ENCODE measurements around the gene FOCAD.

The FOCAD gene

DNA sequence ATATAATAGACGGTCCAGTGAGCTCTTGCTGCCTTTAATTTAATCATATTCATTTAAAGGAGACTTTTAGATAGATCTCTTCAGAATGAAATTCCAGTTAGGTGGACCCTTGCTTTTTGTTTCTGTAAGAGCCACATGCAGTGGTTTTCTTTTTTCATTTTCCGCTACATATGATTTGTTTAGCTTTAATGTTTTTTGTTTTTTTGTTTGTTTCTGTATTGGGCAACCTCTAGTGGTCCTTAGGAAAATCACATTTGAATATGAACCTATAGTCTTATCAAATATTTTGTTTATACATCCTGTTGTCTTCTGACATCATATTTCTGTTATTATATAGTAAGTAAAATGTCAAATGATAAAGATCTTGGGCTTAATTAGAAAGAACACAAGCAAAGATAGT lies 196.6 kb downstream of the FOCAD start:
- no peak for DNase-seq (ENCODE audit: low read depth)

DNA sequence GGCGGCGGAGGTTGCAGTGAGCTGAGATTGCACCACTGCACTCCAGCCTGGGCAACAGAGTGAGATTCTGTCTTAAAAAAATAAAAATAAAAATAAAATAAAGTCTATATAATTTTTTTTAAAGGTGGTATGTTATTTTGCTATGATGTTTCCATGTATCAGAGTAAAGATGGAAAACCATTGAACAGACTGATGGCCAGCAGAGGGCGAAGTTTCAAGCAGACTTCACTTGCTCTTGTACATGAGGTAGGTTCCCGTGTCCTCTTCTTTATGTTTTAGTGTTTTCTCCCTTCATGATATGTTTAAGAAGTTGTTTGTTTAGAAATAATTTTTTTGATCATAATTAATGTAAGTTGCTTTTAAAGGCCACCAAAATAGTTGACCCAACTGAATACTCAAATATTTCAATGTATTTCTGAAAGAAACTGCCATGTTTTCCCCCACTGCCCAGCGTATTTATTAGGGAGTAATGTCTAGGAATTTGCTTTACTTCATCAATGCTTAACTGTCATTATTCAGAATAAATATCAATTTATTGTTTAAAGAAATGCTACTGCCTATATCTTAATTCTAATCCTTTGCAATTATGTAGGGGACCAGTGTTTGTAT lies 201.0 kb downstream of the FOCAD start:
- DNase-seq (ENCODE audit: low read depth), result peak; percentile 36

DNA sequence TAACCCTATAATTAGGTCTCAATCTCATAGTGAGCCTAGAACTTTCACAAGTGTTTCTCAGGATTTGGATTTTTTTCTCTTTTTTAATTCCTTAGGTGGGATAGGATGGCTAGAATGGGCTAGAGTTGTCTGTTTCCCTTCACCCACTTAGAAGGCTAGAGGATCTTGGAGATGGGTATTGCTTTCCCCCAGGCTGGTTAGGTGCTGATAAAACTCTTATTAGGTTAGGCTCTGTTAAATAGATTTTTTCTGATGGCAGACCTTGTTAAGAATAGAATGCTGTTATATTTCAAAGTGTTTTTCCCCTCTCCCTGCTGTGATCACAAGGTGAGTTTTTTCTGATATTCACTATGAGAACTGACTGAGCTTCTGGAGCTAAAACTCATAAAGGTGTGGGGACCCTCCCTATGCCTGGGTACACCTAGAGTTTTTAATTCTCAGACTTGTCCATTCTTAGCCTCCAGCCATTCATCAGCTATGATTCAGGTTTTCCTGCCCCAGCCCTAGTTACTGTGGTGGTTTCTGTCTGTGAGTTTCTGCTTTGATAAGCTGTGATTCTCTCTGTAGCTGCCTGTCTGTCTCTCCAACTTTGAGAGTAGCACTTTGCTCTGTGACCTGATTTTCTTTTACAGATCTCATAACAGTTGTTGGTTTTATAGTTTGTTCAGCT lies 215.0 kb downstream of the FOCAD start:
- DNase-seq (ENCODE audit: low read depth), result no peak

DNA sequence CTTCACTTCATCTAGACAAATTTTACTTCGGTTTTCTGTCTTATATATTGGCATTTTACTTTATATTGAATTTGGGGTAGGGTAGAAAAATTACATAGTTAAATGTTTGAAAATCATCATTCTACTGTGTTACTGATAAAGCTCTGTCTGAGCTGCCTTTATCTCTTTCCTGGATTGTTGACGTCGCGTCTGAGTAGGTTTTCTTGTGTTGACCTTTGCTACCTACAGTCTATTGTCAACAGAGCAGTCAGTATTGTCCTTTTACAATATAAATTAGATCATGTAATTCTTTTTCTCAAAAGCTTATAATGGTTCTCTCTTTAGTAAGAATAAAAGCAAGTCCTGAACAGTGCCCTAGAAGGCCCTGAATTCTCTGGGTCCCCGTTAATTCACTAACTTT lies 219.2 kb downstream of the FOCAD start:
- no peak for DNase-seq (ENCODE audit: low read depth)

DNA sequence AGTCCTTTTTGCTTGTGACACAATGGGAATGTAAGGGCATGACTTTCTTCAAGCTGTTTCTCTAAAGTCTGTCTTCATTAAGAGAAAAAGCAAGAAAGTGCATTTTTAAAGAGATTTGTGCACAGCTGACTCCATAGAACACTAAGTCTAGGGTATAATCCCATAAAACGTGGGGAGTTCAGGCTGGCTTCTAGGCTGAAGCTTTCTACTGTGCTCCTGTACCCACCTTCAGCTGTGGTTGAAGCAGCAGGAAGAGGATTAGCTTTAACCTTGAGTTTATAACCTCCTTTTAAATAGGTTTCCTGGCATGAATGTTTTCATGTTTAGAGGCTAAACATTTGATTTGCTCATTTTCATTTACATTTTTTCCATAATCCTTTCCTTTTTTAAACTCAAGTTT lies 220.9 kb downstream of the FOCAD start:
- DNase-seq (ENCODE audit: low read depth), result no peak

DNA sequence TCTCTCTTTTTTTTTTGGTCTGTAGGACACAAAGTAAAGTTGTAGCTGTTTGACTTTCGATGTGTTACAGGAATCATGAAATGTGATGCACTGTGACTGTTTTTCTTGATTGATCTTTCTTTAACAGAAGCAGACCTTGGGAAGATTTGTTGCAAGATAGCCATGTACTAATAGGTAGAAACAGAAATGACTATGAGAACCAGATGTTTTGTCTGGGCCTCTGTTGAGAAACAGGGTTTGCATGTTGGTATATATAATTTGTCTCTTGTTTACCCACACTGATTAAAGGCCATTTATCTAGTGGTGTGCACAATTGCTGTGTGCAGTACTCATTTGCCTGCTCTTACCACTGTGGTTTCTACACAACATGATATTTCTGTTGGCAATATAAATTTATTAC lies 222.3 kb downstream of the FOCAD start:
- no peak for DNase-seq (ENCODE audit: low read depth)

DNA sequence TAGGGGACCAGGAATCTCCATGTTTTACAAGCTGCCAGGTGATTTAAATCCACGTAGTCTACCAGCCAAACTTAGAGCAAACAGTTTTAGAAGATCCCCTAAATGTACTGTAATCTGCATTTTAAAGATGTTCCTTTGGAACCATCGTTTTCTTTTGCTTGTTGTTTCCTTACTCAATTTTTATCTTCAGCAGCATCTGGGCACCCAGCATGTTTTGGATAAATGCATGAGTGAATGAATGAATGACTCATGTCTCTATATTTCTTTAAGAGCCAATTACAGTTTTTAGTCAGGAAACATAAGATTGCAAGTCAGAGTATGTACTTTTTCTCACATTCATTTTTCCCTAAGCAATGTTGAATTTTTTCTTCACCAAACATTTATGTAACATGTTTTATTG lies 224.4 kb downstream of the FOCAD start:
- no peak for DNase-seq (ENCODE audit: low read depth)

DNA sequence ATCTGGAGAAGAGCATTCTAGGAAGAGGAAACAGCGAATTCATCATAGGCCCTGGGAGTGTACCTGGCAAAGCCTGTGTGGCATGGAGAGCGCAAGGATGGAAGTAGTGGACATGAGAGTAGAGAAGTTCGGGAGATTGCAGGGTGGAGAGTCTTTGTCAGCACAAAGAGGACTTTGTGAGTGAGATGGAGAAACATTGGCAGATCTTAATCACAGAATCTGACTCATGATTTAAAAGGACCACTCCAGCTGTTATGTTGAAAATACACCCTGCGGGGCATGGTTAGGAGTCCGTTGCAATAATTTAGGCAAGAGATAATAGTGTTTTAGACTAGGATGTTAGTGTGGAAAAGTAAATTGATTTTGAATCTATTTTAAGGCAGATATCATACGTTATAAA lies 230.5 kb downstream of the FOCAD start:
- DNase-seq (ENCODE audit: low read depth), result no peak

DNA sequence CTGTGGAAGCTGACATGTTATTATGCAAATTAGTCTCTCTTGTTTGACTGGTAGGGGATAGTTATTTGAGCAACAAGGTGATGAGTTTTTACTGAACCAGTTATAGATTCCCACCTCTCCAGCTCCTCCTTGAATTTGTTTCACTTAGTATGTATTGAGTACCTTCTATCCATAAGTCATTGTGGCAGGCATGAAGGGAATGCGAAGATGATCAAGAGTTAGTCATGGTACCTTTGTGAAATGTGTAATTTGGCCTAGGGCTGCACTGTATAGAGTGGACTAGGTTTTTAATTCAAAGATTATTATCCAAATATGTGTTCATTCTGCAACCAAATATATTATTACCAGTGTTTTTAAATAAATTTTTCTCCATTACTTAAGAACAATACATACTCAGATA lies 237.3 kb downstream of the FOCAD start:
- DNase-seq (ENCODE audit: low read depth), result no peak

DNA sequence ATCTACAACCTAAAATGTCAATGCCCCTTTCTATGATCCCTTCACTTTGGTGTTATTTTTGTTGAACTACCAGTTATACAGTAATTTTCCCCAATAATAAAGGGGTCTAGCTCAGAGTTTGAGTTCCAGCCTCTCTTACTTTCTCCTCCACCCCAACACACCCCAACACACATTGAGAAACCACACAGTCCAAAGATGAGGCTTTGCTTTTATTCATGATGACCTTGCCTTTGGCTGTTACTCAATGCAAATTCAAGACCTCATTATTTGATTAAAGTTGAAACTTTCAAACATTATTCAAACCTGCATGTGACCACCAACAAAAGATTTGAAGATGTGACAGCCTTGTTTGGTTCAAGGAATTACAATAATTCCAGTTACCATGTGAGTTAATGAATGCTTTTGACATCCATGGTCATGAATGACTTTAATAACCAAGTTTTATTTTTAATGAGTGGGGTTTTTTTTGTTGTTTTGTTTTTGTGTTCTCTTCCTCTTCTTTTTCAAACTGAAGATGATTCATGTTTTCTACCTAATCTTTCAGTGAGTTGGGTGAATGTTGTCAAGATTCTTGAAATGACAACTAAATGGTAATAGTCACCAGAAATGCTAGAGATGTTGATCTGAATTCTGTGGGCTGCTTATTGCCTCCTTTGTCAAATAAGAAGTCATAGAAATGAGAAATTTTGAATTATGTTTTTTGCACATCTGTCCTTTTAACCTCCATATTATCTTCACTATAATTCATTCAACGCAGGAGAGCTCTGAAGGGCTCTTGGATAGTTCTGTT lies 241.4 kb downstream of the FOCAD start:
- DNase-seq (ENCODE audit: low read depth), result no peak

DNA sequence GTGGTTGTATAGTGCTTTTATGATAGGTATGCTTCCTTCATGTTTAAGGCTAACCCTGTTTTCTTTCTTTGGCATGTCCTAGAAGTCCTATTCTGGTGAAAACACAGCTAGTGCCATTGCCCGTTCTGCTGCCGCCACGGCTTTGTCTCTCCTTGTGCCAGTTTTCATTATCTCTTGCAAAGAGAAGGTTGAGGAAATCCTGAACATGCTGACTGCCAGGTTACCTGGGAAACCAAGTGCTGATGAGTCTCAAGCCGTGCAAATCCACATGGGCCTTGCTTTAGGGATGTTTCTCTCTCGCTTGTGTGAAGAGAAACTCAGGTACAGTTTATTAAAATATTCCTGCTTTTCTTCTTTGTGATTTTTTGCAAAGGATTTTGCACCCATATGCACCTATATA lies 245.2 kb downstream of the FOCAD start:
- DNase-seq (ENCODE audit: low read depth), result no peak

DNA sequence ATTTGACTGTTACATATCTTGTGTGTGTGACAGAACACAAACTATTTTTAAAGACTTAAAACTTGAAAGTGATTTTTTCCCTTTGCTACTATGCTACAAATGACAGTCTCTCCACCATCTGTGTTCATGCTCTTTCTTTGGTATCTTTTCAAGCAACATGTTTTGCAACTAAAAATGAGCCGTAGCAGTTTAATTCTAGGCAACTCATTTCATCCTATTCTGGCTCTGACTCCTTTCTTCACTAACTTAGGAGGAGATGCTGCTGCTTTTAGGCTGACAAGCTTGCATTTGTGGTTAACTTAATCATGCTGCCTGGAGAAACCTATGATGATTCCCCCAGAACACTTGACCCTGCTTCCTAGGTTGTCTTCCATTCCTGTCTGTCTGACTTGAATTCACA lies 246.8 kb downstream of the FOCAD start:
- no peak for DNase-seq (ENCODE audit: low read depth)

DNA sequence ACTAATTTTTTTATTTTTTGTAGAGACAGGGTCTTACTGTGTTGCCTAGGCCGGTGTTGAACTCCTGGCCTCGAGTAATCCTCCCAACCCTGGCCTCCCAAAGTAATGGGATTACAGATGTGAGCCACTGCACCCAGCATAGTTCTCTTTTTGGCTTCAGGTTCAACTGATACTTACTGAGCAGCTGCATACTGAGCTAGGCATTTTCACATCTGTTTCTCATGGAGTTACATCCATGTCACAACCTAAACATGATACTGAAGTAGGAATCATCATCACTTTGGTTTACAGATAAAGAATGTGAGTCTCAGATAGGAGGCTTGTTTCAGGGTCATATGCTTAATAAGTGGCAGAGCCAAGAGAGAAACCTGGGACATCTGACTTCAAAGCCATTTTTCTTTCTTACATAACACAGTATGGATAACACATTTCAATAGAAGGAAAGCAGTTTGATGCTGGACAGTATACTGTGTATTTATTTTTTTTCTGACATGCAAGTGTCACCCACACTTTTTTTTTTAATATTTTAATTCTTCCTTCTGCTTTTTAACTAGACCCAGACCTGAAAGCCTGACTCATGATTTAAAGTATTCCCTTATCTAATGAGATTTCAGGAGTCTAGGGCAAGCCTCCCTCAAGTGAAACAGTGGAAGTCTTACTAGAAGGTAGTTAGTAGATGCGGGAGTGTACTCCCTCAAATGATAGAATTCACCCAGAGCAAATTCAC lies 256.6 kb downstream of the FOCAD start:
- DNase-seq (ENCODE audit: low read depth), result no peak

DNA sequence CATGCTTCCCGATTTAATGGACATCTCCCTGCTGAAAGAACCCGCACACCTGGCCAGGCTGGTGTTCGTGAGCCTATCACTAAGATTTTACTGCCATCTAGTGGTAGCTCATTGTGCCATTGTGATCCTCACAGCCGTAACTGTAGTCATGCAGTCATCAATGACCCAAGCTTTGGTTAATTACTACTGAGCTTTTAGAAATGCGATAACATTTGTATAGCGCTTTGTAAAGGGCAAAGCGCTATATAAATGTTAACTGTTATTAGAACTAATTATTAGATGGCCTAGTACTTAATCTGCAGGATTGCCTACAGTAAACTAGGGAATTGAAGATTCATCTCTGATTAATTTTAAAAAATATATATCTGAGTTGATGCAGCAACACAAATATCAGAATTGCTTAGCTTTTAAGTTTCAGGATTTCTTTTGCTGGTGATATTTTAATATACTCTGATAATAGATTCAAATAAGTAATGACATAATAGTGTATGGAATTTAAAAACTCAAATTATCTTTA lies 257.2 kb downstream of the FOCAD start:
- DNase-seq (ENCODE audit: low read depth), result peak; percentile 11

DNA sequence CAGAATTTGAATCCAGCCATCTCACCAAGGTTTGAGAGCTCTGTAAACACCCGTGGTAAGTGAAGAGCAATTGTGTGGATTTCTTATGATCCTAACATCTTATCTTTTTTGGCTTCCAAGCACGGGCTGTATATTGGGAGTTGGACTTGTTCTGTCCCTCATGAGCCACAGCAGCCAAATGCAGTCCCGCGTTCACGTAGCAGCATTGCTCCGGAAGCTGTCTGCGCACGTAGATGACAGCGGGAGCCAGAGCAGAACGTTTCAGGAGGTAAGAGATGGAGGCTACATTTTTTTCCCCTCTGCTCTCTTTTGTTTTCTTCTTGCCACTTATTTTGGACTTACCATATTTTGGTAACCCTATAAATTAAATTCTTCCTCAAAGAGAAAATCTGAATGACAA lies 260.4 kb downstream of the FOCAD start:
- no peak for DNase-seq (ENCODE audit: low read depth)

DNA sequence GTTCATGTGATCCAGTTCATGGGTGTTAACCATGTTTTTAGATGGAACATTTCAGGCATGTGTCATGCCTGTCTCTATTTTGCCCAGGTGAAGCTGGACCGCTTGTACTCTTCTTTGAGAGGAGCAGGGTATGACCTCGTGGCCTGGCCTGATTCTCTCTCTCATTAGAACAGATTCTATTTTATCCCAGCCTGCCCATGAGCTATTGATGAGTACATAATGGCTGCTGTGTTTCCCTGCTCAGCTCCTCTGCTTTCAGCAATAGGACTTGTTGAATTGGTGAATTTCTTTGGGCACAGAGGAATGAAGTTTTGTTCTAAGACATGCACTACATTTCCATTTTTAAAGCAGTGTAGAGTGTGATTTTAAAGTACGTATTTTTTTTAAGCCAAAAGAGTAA lies 261.2 kb downstream of the FOCAD start:
- no peak for DNase-seq (ENCODE audit: low read depth)

DNA sequence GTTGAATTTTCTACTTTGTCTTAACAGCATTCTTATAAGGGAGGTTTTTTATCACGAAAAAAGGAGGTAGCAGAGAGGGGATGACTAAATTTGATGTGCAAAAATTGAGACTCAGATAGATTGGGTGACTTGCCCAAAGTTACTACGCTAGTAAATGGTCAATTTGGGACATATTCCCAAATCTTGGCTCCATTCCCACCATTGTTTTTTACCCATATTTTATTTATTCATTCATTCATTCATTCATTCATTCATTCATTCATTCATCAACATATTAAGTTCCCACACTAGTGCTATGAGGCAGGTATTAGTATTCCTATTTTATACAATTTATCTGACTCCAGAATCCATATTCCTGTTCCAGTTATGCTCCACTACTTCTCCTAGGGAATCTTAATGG lies 261.8 kb downstream of the FOCAD start:
- DNase-seq (ENCODE audit: low read depth), result no peak

DNA sequence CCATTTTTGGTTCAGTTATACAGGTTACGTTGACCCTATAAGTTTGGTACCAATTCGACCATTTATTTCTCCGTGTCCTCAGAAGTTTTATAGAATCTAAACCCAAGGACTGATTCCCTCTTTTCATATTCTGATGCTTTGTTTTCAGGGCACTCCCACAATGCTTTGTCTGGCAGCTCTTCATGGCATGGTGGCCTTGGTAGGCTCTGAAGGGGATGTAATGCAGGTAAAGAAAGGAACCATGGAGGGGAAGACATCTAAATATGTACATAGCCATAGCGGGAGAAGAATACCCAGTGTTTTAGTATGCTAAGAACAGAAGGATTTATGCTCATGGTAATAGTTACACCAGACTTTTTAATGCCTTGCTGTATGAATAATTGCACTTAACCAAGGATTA lies 264.6 kb downstream of the FOCAD start:
- DNase-seq (ENCODE audit: low read depth), result no peak

DNA sequence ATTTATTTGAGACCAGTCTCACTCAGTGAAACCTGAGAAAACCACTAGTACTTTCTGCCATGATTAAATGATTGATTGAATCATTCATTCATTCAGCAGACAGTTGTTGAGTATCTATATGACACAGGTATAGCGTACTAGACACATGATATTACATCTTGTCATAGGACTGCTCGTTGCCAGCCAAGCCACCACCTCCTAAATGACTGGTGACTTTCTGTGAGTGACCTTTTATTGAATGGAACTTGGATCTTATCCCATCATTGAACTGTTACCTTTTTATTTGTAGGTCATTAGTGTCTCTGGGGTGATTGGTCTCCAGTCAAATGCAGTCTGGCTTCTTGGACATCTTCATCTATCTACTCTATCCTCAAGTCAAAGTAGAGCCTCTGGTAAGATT lies 266.6 kb downstream of the FOCAD start:
- no peak for DNase-seq (ENCODE audit: low read depth)

DNA sequence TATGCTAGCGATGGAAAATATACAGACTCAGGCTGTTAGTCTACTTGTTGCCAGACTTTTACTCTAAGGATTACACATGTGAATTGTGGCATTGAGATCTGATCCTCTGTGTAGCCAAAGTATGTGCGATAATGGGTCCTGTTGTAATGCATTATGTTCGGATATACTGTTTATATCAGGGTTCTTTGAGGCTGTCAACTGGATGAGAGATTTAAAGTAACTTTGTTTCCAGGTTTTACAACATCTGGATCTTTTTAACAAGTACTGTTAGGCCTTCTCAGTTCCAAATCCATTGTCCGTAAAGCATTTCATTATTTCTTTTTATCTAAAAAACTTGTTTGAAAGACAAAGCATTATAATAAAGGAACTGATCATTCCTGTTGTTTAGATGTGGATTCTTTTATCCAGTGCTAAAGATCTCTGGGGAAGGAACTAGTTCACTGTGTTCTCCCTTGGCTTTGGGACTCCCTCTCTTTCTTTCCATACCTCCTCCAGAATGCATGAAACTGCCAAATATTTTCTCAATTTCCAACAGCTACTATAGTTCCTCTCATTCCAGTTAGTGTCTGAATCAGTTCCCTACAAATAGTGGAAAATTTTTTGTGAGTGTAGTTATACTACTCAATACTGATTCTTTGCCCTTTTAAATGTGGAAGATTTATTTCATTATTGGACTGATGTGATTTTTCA lies 278.6 kb downstream of the FOCAD start:
- DNase-seq (ENCODE audit: low read depth), result no peak

DNA sequence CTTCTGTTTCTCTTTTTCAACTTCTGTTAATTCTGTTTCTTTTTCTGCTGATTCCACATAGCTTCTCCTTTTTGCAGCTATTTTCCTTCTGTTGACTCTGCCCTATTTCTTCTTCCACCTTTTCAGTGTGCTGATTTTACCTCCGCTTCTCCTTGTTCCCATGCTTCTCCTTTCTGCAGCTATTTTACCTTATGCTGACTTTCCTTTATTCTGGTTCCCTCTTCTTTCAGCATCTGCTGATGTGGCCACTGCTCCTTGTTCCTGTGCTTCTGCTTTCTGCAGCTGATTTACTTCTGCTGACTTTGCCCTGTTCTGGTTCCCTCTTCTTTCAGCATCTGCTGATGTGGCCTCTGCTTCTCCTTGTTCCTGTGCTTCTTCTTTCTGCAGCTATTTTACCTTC lies 288.6 kb downstream of the FOCAD start:
- no peak for DNase-seq (ENCODE audit: low read depth)

All from activated gamma-delta T cell treated with anti-CD3 and anti-CD28 coated beads, Interleukin-2, amount 50 U/mL, for 16 hours (primary cell).